GM23338 (cell line): ENCODE data around the gene KRTAP25-1. TPM values are rescaled to one million over a fixed set of nuclear protein-coding genes. Genes with fewer than 3 reads are reported as not detected.

Source experiments
- ATAC-seq: fragments of 200-7000 bp; cut with Tn5 transposase; 3 replicates; pipeline ENCODE4 v1.9.1; 2020
- DNase-seq: peaks from one replicate; pipeline ENCODE4 v3.0.0-alpha.2; 2015; ENCODE audit warnings: low spot score
- H2AFZ ChIP-seq: fragments of 200-600 bp; sonication (generic); 2 replicates; pipeline ENCODE4 v1.8.0; 2016; ENCODE audit warnings: antibody characterized with exemption, mild to moderate bottlenecking, moderate library complexity
- H3F3A ChIP-seq: fragments of 200-600 bp; sonication (generic); replicated peaks from 2 replicates; pipeline ENCODE4 v1.8.0; 2017; ENCODE audit warnings: antibody characterized with exemption, mixed run types, low read depth
- H3K27ac ChIP-seq: fragments of 200-600 bp; sonication (generic); 2 replicates; pipeline ENCODE4 v1.6.1; 2016; ENCODE audit warnings: low read depth
- H3K27me3 ChIP-seq: fragments of 200-600 bp; sonication (generic); 2 replicates; pipeline ENCODE4 v1.8.0; 2016; ENCODE audit warnings: mild to moderate bottlenecking, mixed run types, moderate library complexity; ENCODE audit not compliant: insufficient read depth
- H3K36me3 ChIP-seq: fragments of 200-600 bp; sonication (generic); 2 replicates; pipeline ENCODE4 v1.8.0; 2016; ENCODE audit warnings: mild to moderate bottlenecking; ENCODE audit not compliant: insufficient read depth
- H3K4me1 ChIP-seq: fragments of 200-600 bp; sonication (generic); 2 replicates; pipeline ENCODE4 v1.8.0; 2016; ENCODE audit warnings: mild to moderate bottlenecking, moderate library complexity; ENCODE audit not compliant: insufficient read depth
- H3K4me2 ChIP-seq: fragments of 200-600 bp; sonication (generic); 2 replicates; pipeline ENCODE4 v1.7.1; 2017; ENCODE audit warnings: mixed run types
- H3K4me3 ChIP-seq: fragments of 200-600 bp; sonication (generic); 2 replicates; pipeline ENCODE4 v1.6.1; 2016; ENCODE audit warnings: mixed run types
- H3K79me2 ChIP-seq: fragments of 200-600 bp; sonication (generic); replicated peaks from 2 replicates; pipeline ENCODE4 v1.8.0; 2017; ENCODE audit warnings: mild to moderate bottlenecking; ENCODE audit not compliant: insufficient read depth
- H3K9me2 ChIP-seq: fragments of 200-600 bp; sonication (generic); 2 replicates; pipeline ENCODE4 v1.8.0; 2017; ENCODE audit not compliant: insufficient read depth
- H4K20me1 ChIP-seq: fragments of 200-600 bp; sonication (generic); replicated peaks from 2 replicates; pipeline ENCODE4 v1.8.0; 2017; ENCODE audit warnings: mild to moderate bottlenecking; ENCODE audit not compliant: insufficient read depth
- H3K27ac Mint-ChIP-seq: 2 replicates; pipeline ENCODE4 v1.8.0; 2020; ENCODE audit warnings: inconsistent platforms, mild to moderate bottlenecking, moderate library complexity, mixed read lengths
- H3K27me3 Mint-ChIP-seq: 3 replicates; pipeline ENCODE4 v1.8.0; 2022; ENCODE audit warnings: low read depth, mild to moderate bottlenecking, moderate library complexity, mixed read lengths, inconsistent platforms; ENCODE audit not compliant: insufficient read depth, poor library complexity
- H3K36me3 Mint-ChIP-seq: 3 replicates; pipeline ENCODE4 v1.8.0; 2021; ENCODE audit warnings: low read depth, mild to moderate bottlenecking, inconsistent platforms, moderate library complexity, mixed read lengths
- H3K4me1 Mint-ChIP-seq: 3 replicates; pipeline ENCODE4 v1.8.0; 2020; ENCODE audit warnings: mild to moderate bottlenecking, inconsistent platforms, mixed read lengths
- H3K4me3 Mint-ChIP-seq: 3 replicates; pipeline ENCODE4 v1.8.0; 2021; ENCODE audit warnings: moderate library complexity, mild to moderate bottlenecking, inconsistent platforms, mixed read lengths
- H3K9me3 Mint-ChIP-seq: 3 replicates; pipeline ENCODE4 v1.8.0; 2020; ENCODE audit warnings: moderate library complexity, mild to moderate bottlenecking, inconsistent platforms, mixed read lengths
- EZH2phosphoT487 ChIP-seq: fragments of 200-600 bp; sonication (generic); IDR thresholded peaks from one replicate; pipeline ENCODE4 v1.8.1; 2018; ENCODE audit warnings: antibody characterized with exemption; ENCODE audit not compliant: unreplicated experiment
- JUNB ChIP-seq: IDR thresholded peaks from one replicate; pipeline ENCODE4 v1.6.1; 2016; ENCODE audit warnings: antibody characterized with exemption; ENCODE audit not compliant: unreplicated experiment
- NANOG ChIP-seq: IDR thresholded peaks from 2 replicates; pipeline ENCODE4 v1.6.1; 2016; ENCODE audit warnings: antibody characterized with exemption, borderline replicate concordance
- POLR2AphosphoS5 ChIP-seq: IDR thresholded peaks from 2 replicates; pipeline ENCODE4 v1.6.1; 2016; ENCODE audit warnings: antibody characterized with exemption, low read depth
- ZNF114 ChIP-seq: fragments of 250-450 bp; sonication (Bioruptor Pico); IDR thresholded peaks from 2 replicates; pipeline ENCODE4 v1.5.0; 2020; ENCODE audit warnings: mild to moderate bottlenecking, moderate library complexity
- ZNF331 ChIP-seq: fragments of 250-450 bp; sonication (Bioruptor Pico); IDR thresholded peaks from 2 replicates; pipeline ENCODE4 v1.5.0; 2020; ENCODE audit warnings: low read depth, mild to moderate bottlenecking, moderate library complexity
- polyA plus RNA-seq: library from polyadenylated mRNA; unstranded; fragments of >200 nt; fragmentation: Nextera tagmentation; extraction: Ambion mirVana; gene quantifications from 2 replicates; pipeline ENCODE4 v1.2.1, GENCODE V29; 2016
- total RNA-seq: library from RNA; depleted of rRNA; stranded (reverse); fragments of >200 nt; shearing (Covaris generic); gene quantifications from 2 replicates; pipeline ENCODE4 v1.2.3, GENCODE V29; 2014
- TF ChIP-seq, protein P1 (sequence below): IDR thresholded peaks from one replicate; pipeline ENCODE4 v1.6.1; 2018; ENCODE audit warnings: antibody characterized with exemption; ENCODE audit not compliant: unreplicated experiment
- TF ChIP-seq, protein P2 (sequence below): IDR thresholded peaks from 2 replicates; pipeline ENCODE4 v1.6.1; 2016; ENCODE audit warnings: antibody characterized with exemption
- TF ChIP-seq, protein P3 (sequence below): fragments of 250-450 bp; sonication (Bioruptor Pico); IDR thresholded peaks from 2 replicates; pipeline ENCODE4 v1.5.0; 2020; ENCODE audit warnings: mild to moderate bottlenecking, moderate library complexity

The KRTAP25-1 gene
- total and polyA plus RNA-seq, 2 experiments from 2014 or later, result not detected

DNA sequence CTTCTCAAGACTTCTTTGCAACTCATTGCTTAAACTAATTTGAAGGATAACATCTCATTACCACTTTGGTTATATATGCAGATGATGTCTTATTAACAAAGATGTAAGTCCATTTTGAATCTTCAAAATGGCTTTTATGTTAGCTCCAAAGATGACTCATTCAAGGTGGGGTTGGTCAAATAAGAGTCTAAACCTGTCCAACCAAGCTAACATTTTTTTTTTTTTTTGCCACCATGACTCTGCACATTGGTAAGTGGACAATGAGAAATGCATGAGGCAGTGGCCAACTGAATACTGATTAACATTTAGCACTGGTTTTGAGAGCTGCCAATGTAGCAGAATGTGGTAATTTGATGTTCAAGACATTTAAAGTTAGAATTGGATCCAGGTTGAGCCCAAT lies 48.5 kb upstream of the KRTAP25-1 start:
- no peak for TF ChIP-seq EZH2phosphoT487
- TF ChIP-seq, protein P1, sequence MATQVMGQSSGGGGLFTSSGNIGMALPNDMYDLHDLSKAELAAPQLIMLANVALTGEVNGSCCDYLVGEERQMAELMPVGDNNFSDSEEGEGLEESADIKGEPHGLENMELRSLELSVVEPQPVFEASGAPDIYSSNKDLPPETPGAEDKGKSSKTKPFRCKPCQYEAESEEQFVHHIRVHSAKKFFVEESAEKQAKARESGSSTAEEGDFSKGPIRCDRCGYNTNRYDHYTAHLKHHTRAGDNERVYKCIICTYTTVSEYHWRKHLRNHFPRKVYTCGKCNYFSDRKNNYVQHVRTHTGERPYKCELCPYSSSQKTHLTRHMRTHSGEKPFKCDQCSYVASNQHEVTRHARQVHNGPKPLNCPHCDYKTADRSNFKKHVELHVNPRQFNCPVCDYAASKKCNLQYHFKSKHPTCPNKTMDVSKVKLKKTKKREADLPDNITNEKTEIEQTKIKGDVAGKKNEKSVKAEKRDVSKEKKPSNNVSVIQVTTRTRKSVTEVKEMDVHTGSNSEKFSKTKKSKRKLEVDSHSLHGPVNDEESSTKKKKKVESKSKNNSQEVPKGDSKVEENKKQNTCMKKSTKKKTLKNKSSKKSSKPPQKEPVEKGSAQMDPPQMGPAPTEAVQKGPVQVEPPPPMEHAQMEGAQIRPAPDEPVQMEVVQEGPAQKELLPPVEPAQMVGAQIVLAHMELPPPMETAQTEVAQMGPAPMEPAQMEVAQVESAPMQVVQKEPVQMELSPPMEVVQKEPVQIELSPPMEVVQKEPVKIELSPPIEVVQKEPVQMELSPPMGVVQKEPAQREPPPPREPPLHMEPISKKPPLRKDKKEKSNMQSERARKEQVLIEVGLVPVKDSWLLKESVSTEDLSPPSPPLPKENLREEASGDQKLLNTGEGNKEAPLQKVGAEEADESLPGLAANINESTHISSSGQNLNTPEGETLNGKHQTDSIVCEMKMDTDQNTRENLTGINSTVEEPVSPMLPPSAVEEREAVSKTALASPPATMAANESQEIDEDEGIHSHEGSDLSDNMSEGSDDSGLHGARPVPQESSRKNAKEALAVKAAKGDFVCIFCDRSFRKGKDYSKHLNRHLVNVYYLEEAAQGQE, result no peak
- no peak for TF ChIP-seq NANOG
- TF ChIP-seq ZNF114, result no peak
- TF ChIP-seq, protein P2, sequence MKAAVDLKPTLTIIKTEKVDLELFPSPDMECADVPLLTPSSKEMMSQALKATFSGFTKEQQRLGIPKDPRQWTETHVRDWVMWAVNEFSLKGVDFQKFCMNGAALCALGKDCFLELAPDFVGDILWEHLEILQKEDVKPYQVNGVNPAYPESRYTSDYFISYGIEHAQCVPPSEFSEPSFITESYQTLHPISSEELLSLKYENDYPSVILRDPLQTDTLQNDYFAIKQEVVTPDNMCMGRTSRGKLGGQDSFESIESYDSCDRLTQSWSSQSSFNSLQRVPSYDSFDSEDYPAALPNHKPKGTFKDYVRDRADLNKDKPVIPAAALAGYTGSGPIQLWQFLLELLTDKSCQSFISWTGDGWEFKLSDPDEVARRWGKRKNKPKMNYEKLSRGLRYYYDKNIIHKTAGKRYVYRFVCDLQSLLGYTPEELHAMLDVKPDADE, result no peak
- TF ChIP-seq JUNB, result no peak
- TF ChIP-seq, protein P3, sequence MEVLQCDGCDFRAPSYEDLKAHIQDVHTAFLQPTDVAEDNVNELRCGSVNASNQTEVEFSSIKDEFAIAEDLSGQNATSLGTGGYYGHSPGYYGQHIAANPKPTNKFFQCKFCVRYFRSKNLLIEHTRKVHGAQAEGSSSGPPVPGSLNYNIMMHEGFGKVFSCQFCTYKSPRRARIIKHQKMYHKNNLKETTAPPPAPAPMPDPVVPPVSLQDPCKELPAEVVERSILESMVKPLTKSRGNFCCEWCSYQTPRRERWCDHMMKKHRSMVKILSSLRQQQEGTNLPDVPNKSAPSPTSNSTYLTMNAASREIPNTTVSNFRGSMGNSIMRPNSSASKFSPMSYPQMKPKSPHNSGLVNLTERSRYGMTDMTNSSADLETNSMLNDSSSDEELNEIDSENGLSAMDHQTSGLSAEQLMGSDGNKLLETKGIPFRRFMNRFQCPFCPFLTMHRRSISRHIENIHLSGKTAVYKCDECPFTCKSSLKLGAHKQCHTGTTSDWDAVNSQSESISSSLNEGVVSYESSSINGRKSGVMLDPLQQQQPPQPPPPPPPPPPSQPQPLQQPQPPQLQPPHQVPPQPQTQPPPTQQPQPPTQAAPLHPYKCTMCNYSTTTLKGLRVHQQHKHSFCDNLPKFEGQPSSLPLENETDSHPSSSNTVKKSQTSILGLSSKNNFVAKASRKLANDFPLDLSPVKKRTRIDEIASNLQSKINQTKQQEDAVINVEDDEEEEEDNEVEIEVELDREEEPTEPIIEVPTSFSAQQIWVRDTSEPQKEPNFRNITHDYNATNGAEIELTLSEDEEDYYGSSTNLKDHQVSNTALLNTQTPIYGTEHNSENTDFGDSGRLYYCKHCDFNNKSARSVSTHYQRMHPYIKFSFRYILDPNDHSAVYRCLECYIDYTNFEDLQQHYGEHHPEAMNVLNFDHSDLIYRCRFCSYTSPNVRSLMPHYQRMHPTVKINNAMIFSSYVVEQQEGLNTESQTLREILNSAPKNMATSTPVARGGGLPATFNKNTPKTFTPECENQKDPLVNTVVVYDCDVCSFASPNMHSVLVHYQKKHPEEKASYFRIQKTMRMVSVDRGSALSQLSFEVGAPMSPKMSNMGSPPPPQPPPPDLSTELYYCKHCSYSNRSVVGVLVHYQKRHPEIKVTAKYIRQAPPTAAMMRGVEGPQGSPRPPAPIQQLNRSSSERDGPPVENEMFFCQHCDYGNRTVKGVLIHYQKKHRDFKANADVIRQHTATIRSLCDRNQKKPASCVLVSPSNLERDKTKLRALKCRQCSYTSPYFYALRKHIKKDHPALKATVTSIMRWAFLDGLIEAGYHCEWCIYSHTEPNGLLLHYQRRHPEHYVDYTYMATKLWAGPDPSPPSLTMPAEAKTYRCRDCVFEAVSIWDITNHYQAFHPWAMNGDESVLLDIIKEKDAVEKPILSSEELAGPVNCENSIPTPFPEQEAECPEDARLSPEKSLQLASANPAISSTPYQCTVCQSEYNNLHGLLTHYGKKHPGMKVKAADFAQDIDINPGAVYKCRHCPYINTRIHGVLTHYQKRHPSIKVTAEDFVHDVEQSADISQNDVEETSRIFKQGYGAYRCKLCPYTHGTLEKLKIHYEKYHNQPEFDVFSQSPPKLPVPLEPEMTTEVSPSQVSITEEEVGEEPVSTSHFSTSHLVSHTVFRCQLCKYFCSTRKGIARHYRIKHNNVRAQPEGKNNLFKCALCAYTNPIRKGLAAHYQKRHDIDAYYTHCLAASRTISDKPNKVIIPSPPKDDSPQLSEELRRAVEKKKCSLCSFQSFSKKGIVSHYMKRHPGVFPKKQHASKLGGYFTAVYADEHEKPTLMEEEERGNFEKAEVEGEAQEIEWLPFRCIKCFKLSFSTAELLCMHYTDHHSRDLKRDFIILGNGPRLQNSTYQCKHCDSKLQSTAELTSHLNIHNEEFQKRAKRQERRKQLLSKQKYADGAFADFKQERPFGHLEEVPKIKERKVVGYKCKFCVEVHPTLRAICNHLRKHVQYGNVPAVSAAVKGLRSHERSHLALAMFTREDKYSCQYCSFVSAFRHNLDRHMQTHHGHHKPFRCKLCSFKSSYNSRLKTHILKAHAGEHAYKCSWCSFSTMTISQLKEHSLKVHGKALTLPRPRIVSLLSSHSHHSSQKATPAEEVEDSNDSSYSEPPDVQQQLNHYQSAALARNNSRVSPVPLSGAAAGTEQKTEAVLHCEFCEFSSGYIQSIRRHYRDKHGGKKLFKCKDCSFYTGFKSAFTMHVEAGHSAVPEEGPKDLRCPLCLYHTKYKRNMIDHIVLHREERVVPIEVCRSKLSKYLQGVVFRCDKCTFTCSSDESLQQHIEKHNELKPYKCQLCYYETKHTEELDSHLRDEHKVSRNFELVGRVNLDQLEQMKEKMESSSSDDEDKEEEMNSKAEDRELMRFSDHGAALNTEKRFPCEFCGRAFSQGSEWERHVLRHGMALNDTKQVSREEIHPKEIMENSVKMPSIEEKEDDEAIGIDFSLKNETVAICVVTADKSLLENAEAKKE (CRISPR knock-in tag), result no peak
- TF ChIP-seq POLR2AphosphoS5, result no peak
- no peak for TF ChIP-seq ZNF331 (CRISPR knock-in tag)
- no peaks in the 10 kb centered on the region for H3K36me3 Mint-ChIP-seq
- H4K20me1 ChIP-seq, result no peaks in the 10 kb centered on the region

More for the DNA sequence above, 48.5 kb upstream of the KRTAP25-1 start:
- ATAC-seq, result no peak
- no peaks in the 10 kb centered on the region for H3K27me3 ChIP-seq
- H3K4me2 ChIP-seq, result no peak overlapping the region
- H3K4me1 ChIP-seq, result no peaks in the 10 kb centered on the region
- no peak overlapping the region for H2AFZ ChIP-seq
- Mint-ChIP-seq H3K27ac (no peak overlapping the region), H3K4me1 (no peaks in the 10 kb centered on the region), H3K4me3 (no peak overlapping the region), H3K9me3 (no peaks in the 10 kb centered on the region), H3K27me3 (no peaks in the 10 kb centered on the region)
- H3K27ac ChIP-seq, result no peak overlapping the region
- H3K9me2 ChIP-seq, result no peaks in the 10 kb centered on the region
- no peaks in the 10 kb centered on the region for H3K36me3 ChIP-seq
- H3K4me3 ChIP-seq, result no peak overlapping the region
- no peaks in the 10 kb centered on the region for H3F3A ChIP-seq
- DNase-seq, result no peak
- H3K79me2 ChIP-seq, result no peaks in the 10 kb centered on the region
